ENCODE results near the gene AUTS2.
"Not testable (repeated sequence)": the region's sequence is repeated elsewhere in the genome, so short reads cannot be mapped to it uniquely, and the experiment has no call there.

AUTS2 gene

DNA sequence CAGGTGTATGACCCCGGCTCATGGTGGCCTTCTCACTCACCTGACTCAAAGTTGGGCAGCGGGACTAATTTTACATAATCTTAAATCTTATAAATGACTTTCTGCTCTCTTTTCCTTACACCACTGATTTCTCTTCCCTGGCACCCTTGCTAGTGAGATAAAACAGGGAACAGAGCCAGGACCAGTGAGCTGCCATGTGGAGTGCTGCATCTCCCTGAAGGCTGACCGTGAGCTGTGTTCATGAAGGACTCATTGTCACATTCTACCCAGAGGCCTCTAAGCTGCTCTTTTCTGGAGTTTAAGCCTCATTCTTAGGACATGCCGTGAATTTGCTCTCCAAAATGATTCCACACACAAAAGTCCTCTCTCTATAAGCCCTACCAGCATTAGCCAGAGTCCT, 762.3 kb downstream of the AUTS2 start:
- TF ChIP-seq, protein P1, sequence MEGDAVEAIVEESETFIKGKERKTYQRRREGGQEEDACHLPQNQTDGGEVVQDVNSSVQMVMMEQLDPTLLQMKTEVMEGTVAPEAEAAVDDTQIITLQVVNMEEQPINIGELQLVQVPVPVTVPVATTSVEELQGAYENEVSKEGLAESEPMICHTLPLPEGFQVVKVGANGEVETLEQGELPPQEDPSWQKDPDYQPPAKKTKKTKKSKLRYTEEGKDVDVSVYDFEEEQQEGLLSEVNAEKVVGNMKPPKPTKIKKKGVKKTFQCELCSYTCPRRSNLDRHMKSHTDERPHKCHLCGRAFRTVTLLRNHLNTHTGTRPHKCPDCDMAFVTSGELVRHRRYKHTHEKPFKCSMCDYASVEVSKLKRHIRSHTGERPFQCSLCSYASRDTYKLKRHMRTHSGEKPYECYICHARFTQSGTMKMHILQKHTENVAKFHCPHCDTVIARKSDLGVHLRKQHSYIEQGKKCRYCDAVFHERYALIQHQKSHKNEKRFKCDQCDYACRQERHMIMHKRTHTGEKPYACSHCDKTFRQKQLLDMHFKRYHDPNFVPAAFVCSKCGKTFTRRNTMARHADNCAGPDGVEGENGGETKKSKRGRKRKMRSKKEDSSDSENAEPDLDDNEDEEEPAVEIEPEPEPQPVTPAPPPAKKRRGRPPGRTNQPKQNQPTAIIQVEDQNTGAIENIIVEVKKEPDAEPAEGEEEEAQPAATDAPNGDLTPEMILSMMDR (IDR thresholded peaks at IDR 0.05; ENCODE audit: poor library complexity, severe bottlenecking), result no peak
- H3K4me1 ChIP-seq (ENCODE audit: insufficient read depth, poor library complexity, severe bottlenecking), result no peaks in the 10 kb centered on the region
- no peaks in the 10 kb centered on the region for H3K27me3 ChIP-seq (ENCODE audit: insufficient read depth, poor library complexity, severe bottlenecking)
- no peak overlapping the region for H3K27ac ChIP-seq (ENCODE audit: poor library complexity, severe bottlenecking)
- peaks cover 2% of the 10 kb centered on the region for H3K9me3 ChIP-seq (ENCODE audit: severe bottlenecking)
- no peak for DNase-seq (ENCODE audit: low spot score)
- H3K4me3 ChIP-seq (ENCODE audit: severe bottlenecking), result no peak overlapping the region
- no peak for ATAC-seq (ENCODE audit: low read depth)
- no peaks in the 10 kb centered on the region for H3K36me3 ChIP-seq (ENCODE audit: low read depth)

DNA sequence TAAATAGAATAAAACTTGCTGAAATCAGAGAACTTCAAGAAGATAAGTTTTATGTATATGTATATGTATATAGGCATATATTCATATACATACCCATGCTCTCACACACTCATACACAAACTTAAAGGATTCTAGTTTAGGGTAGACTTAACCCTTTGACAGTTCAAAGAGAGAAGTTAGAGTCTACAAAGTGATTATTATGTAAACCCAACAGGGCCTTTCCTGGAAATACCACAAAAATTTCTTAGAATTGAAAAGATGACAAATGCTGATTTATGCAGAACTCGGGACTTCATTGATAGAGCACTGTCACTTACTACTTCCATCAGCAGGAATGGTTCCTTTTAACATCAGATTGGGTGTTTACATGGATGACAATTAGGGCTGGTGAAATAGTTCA, 763.5 kb downstream of the AUTS2 start:
- Histone ChIP-seq H3K4me1 (ENCODE audit: insufficient read depth, poor library complexity, severe bottlenecking) (no peaks in the 10 kb centered on the region), H3K27me3 (ENCODE audit: insufficient read depth, poor library complexity, severe bottlenecking) (no peaks in the 10 kb centered on the region), H3K9me3 (ENCODE audit: severe bottlenecking) (peaks cover 2% of the 10 kb centered on the region), H3K4me3 (ENCODE audit: severe bottlenecking) (no peak overlapping the region), H3K27ac (ENCODE audit: poor library complexity, severe bottlenecking) (no peak overlapping the region), H3K36me3 (ENCODE audit: low read depth) (no peaks in the 10 kb centered on the region)
- no peak for DNase-seq (ENCODE audit: low spot score)
- TF ChIP-seq, protein P1 (IDR thresholded peaks at IDR 0.05; ENCODE audit: poor library complexity, severe bottlenecking), result no peak
- no peak for ATAC-seq (ENCODE audit: low read depth)

DNA sequence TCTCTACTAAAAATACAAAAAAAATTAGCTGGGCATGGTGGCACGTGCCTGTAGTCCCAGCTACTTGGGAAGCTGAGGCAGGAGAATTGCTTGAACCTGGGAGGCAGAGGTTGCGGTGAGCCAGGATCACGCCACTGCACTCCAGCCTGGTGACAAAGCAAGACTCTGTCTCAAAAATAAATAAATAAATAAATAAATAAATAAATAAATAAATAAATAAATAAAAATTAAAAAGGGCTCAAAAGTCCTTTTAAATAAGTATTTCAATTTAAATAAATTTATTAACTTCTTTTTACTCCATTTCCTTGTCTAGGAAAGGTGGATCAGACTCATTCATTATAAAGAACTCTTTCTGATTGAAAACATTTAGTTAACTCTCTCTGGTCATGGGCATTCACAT, 766.1 kb downstream of the AUTS2 start:
- ATAC-seq (ENCODE audit: low read depth); H3K36me3 ChIP-seq (ENCODE audit: low read depth): not testable (repeated sequence)

DNA sequence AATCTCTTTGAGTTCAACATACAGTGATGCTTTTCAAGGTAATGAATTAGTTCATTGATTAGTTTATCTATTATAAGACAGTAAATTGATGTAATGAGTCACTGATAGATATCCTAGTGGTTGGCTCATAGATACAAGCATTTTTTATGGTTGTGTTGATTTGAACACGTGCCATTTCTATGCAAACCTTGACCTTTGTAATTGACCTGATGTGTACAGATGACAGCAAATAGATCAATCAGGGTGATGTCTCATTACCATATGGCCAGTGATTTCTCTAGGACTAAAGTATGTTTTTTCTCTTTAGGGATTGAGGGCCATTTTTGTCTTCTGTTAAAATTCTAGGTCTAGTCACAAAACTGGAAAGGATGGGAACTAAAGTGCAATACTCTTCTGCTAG, 773.4 kb downstream of the AUTS2 start:
- ATAC-seq (ENCODE audit: low read depth), result no peak
- TF ChIP-seq, protein P1 (IDR thresholded peaks at IDR 0.05; ENCODE audit: poor library complexity, severe bottlenecking), result no peak
- H3K9me3 ChIP-seq (ENCODE audit: severe bottlenecking), result peaks cover 1% of the 10 kb centered on the region
- H3K27ac ChIP-seq (ENCODE audit: poor library complexity, severe bottlenecking), result no peak overlapping the region
- no peaks in the 10 kb centered on the region for H3K27me3 ChIP-seq (ENCODE audit: insufficient read depth, poor library complexity, severe bottlenecking)
- no peak overlapping the region for H3K4me3 ChIP-seq (ENCODE audit: severe bottlenecking)
- no peak for DNase-seq (ENCODE audit: low spot score)
- H3K4me1 ChIP-seq (ENCODE audit: insufficient read depth, poor library complexity, severe bottlenecking), result no peaks in the 10 kb centered on the region
- H3K36me3 ChIP-seq (ENCODE audit: low read depth), result no peaks in the 10 kb centered on the region

More for the DNA sequence above, 766.1 kb downstream of the AUTS2 start:
- not testable (repeated sequence) for H3K27ac ChIP-seq (ENCODE audit: poor library complexity, severe bottlenecking); H3K4me3 ChIP-seq (ENCODE audit: severe bottlenecking); H3K9me3 ChIP-seq (ENCODE audit: severe bottlenecking); H3K4me1 ChIP-seq (ENCODE audit: insufficient read depth, poor library complexity, severe bottlenecking); H3K27me3 ChIP-seq (ENCODE audit: insufficient read depth, poor library complexity, severe bottlenecking); DNase-seq (ENCODE audit: low spot score)

DNA sequence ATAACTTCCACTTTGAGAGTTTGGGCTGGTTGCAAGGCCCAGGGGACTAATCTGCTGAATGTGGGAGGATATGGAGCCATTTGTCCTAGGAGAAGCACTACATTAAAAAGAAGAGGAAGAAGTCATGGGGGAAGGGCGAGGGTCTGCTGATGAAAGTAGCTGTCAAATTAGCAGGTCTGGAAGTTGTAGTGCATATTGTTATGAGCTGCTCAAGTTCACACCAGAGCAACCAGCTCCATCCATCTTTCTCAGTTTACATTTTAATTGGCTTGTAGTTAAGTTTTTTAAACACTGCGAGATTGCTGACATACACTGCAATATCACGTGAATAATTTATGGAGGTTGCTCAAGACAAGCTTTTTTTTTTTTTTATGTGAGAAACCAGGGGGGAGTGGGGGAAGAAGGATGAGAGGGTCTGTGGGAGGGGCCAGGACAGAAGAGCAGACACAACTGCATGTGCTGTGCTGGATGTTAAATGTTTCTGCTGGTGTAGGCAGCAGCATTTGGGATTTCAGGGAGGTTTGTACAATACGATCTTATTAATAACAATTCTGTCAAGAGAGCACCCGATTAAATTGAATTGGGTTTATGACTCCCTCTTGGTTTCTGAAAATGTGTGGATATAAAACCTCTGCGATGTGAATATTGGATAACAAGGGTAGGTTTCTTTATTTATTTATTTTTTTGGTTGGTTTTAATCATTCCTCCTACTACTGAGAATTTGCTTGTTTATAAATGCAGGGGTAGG, 774.7 kb downstream of the AUTS2 start:
- no peak overlapping the region for H3K4me3 ChIP-seq (ENCODE audit: severe bottlenecking)
- H3K9me3 ChIP-seq (ENCODE audit: severe bottlenecking), result peaks cover 1% of the 10 kb centered on the region
- H3K36me3 ChIP-seq (ENCODE audit: low read depth), result no peaks in the 10 kb centered on the region
- no peaks in the 10 kb centered on the region for H3K27me3 ChIP-seq (ENCODE audit: insufficient read depth, poor library complexity, severe bottlenecking)
- TF ChIP-seq, protein P1 (IDR thresholded peaks at IDR 0.05; ENCODE audit: poor library complexity, severe bottlenecking), result no peak
- no peaks in the 10 kb centered on the region for H3K4me1 ChIP-seq (ENCODE audit: insufficient read depth, poor library complexity, severe bottlenecking)
- no peak for ATAC-seq (ENCODE audit: low read depth)
- no peak for DNase-seq (ENCODE audit: low spot score)
- no peak overlapping the region for H3K27ac ChIP-seq (ENCODE audit: poor library complexity, severe bottlenecking)
